Measurements from ENCODE around the gene KCNS1.

Gene KCNS1

DNA sequence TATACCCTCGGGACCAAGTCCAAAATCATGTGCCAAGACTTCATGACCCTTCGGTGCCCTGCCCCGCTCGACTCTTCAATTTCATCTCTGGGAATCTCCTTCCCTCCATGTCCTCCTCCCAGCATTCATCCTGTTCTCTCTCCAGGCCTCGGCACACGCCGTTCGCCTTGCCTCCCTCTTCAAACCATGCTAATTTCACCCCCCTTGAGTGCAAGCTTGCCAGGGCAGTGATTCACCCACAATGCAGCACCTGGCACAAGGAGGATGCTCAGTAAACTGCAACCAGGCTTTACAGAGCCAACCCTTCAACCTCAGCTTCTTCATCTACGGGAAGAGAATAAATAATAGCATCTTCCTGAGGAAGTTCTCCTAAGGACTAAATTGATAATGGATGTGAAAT is 4.1 kb downstream of the KCNS1 start:
- no peak for DNase-seq (ENCODE audit: low read depth in 1 of 2, low spot score in 1 of 2)
- TF ChIP-seq, protein P1, sequence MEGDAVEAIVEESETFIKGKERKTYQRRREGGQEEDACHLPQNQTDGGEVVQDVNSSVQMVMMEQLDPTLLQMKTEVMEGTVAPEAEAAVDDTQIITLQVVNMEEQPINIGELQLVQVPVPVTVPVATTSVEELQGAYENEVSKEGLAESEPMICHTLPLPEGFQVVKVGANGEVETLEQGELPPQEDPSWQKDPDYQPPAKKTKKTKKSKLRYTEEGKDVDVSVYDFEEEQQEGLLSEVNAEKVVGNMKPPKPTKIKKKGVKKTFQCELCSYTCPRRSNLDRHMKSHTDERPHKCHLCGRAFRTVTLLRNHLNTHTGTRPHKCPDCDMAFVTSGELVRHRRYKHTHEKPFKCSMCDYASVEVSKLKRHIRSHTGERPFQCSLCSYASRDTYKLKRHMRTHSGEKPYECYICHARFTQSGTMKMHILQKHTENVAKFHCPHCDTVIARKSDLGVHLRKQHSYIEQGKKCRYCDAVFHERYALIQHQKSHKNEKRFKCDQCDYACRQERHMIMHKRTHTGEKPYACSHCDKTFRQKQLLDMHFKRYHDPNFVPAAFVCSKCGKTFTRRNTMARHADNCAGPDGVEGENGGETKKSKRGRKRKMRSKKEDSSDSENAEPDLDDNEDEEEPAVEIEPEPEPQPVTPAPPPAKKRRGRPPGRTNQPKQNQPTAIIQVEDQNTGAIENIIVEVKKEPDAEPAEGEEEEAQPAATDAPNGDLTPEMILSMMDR (IDR thresholded peaks at IDR 0.05; ENCODE audit: insufficient read depth, low read length), result no peak
- TF ChIP-seq REST (IDR thresholded peaks at IDR 0.05; ENCODE audit: insufficient replicate concordance, low read depth) (no peak), GABPA (IDR thresholded peaks at IDR 0.05; ENCODE audit: low read depth) (no peak), POLR2AphosphoS5 (IDR thresholded peaks at IDR 0.05; ENCODE audit: low read depth) (no peak), SPI1 (IDR thresholded peaks at IDR 0.05; ENCODE audit: borderline replicate concordance, low read depth) (no peak)
- peaks cover 13% of the 10 kb centered on the region for H3K27me3 ChIP-seq (ENCODE audit: insufficient read depth, poor library complexity, severe bottlenecking)

GRCh38 chr20:45095805-45096238 is 5.1 kb downstream of the KCNS1 start:
- Histone ChIP-seq H3K4me3 (replicated peaks; ENCODE audit: insufficient read depth, low read length) (no peak overlapping the region), H3K27me3 (ENCODE audit: insufficient read depth, poor library complexity, severe bottlenecking) (peaks cover 13% of the 10 kb centered on the region), H3K27ac (replicated peaks) (no peak overlapping the region)
- DNase-seq (ENCODE audit: low read depth in 1 of 2, low spot score in 1 of 2), result peak; percentile 32 to 64
- no peak for TF ChIP-seq REST (IDR thresholded peaks at IDR 0.05; ENCODE audit: insufficient replicate concordance, low read depth)
- TF ChIP-seq, protein P1 (IDR thresholded peaks at IDR 0.05; ENCODE audit: insufficient read depth, low read length), result peak; percentile 79
- TF ChIP-seq POLR2AphosphoS5 (IDR thresholded peaks at IDR 0.05; ENCODE audit: low read depth), result no peak
- no peak for TF ChIP-seq GABPA (IDR thresholded peaks at IDR 0.05; ENCODE audit: low read depth)
- no peak for TF ChIP-seq SPI1 (IDR thresholded peaks at IDR 0.05; ENCODE audit: borderline replicate concordance, low read depth)

More for the DNA sequence above, 4.1 kb downstream of the KCNS1 start:
- Histone ChIP-seq H3K27ac (replicated peaks) (no peak overlapping the region), H3K4me3 (replicated peaks; ENCODE audit: insufficient read depth, low read length) (no peak overlapping the region)

DNA sequence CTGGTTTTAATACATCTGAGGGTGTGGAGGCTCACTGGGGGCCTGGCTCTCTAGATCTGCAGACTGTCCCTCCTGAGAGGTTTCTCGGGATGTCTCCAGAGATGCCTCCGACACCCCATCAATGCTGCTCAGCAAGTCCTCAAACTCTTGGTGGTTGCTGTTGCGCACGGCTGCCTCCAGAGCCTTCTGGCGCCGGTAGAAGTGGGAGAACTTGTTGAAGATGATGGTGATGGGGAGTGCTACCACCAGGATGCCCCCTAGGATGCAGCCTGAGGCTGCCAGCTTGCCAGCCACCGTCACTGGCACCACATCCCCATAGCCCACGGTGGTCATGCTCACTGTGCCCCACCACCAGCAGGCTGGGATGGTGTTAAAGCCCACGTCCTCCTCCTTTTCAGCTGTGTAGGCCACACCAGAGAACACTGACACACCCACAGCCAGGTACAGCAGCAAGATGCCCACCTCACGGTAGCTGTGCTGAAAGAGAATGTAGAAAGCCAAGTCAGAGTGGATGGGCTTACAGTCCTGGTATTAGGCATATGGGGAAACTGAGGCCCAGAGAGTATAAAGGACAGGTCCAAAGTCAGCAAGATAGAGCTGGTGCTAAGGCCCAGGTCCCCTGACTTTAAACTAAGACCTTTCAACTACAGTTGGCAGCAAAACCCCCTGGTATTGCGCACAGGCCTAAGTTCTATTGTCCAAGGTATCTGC is 5.9 kb downstream of the KCNS1 start:
- TF ChIP-seq, protein P1 (IDR thresholded peaks at IDR 0.05; ENCODE audit: insufficient read depth, low read length), result no peak
- TF ChIP-seq REST (IDR thresholded peaks at IDR 0.05; ENCODE audit: insufficient replicate concordance, low read depth) (no peak), SPI1 (IDR thresholded peaks at IDR 0.05; ENCODE audit: borderline replicate concordance, low read depth) (no peak), POLR2AphosphoS5 (IDR thresholded peaks at IDR 0.05; ENCODE audit: low read depth) (no peak), GABPA (IDR thresholded peaks at IDR 0.05; ENCODE audit: low read depth) (no peak)
- H3K4me3 ChIP-seq (replicated peaks; ENCODE audit: insufficient read depth, low read length), result no peak overlapping the region
- DNase-seq (ENCODE audit: low read depth in 1 of 2, low spot score in 1 of 2), result no peak
- no peak overlapping the region for H3K27ac ChIP-seq (replicated peaks)
- H3K27me3 ChIP-seq (ENCODE audit: insufficient read depth, poor library complexity, severe bottlenecking), result peaks cover 8% of the 10 kb centered on the region
